ENCODE data around the gene SLC8A2.
"Not testable (repeated sequence)": the region's sequence is repeated elsewhere in the genome, so short reads cannot be mapped to it uniquely, and the experiment has no call there.

The SLC8A2 gene

DNA sequence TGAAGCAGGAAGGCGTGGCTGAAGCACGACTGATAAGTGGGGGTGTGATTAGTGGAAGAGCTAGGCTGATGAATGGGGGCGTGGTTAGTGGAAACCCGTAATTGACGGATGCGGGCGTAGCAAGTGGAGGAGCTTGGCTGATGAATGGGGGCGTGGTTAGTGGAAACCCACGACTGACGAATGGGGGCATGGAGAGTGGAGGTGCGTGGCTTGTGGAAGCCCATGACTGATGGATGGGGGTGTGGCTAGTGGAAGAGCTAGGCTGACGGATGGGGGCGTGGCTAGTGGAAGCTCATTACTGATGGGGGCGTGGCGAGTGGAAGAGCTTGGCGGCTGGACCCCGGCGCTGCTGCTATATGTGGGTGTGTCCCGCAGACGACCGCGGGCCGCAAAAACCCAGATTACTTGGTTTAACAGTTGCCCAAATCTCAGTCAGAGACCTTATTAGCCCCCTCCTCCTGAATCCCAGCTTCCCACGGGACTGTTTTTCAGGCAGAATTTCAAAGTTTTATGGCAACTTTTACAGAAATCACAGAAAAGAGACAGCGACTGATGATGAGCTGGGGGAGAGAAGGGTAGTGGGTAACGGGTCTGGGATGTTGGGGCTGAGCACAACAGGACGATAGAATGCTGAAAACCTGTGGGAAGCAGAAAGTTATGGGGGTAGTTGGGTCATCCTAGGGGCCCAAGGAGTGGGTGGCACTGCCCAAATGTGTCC lies 43.4 kb downstream of the SLC8A2 start:
- peak; percentile 99 for DNase-seq

- peak; percentile 47 for DNase-seq
Measured at GRCh38 chr19:47427241-47428176, 44.2 kb downstream of the SLC8A2 start.

DNA sequence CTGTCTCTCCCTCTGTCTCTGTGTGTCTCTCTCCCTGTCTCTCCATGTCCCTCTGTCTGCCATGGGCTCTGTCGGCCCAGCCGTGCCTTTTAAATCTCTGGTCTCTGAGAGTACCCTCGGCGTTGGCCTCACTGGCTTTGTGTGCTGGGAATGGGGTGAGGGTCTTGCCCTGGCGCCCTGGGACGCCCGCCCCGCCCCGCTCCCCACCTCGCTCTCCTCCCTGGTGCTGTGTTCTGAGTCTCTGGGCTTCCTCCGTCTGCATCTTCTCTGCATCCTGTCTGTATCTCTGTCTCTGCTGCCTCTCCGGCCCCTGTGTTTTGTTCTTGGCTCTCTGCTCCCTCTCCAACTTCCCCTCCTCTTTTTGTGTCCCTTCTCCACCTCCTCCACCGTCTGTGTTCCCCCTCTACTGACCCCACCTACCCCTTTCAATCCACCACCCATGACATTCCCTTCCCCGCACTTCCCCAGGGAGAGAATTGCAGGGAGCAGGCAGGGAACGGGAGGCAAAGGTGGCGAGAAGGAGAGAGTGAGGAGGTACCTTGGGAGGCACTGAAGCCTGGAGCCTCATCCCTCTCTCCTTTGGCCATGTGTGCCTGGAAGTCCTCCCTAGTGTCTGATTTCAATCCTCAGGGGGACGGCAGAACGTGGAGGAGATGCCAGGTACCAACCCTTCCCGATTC lies 48.4 kb downstream of the SLC8A2 start:
- no peak for DNase-seq

- DNase-seq: no peak
Measured at GRCh38 chr19:47422417-47423163, 49.1 kb downstream of the SLC8A2 start.

DNA sequence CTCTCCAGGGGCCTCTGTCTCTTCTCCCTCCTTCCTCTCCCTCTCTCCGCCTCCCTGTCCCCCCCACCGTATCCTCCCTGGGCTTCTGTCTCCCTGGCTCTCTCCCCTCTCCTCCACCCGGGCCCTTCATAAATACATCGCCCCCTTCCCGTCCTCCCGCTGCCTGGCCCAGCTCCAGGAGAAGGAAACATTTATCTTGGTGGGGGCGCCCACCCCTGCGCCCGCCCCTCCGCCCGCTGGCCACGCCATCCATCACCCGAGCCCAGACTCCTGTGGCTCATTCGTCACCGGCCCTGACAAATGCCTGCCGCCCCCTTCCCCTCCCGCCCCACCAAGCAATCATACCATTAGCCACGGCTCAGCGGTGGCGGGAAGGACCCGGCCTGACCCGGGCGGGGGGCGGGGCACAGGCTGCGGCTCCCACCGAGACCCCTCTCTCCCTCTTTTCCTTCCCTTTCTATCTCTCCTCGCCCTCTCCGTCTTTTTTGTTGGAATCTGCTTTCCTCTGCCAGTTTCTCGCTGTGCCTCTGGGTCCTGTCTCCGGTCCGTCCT lies 49.8 kb downstream of the SLC8A2 start:
- DNase-seq: peak; percentile 56

- no peak for DNase-seq
Measured at GRCh38 chr19:47421244-47421786, 50.4 kb downstream of the SLC8A2 start.

GRCh38 chr19:47419789-47420188 lies 51.9 kb downstream of the SLC8A2 start:
- no peak for DNase-seq

GRCh38 chr19:47419030-47419783 lies 52.5 kb downstream of the SLC8A2 start, which contains the start of gene MEIS3:
Gene MEIS3 (minus strand): TSS chr19:47419527. CDS start chr19:47419081, 446 bp downstream.
- no peak for DNase-seq

DNA sequence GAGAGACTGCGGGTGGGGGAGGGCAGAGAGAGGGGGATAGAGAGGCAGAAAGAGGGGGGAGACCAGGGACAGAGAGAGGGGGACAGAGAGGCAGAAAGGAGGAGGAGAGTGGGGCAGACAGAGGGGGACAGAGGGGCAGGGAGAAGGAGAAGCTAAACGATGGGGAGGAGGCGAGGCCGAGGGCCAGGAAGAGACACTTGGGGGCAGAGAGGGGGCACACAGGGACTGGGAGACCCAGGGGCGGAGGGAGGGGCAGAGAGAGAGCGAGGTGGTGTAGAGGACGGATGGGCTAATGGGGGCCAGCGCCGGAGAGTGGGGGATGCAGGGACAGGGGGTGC lies 53.0 kb downstream of the SLC8A2 start:
- DNase-seq: no peak

- DNase-seq: no peak
Measured at GRCh38 chr19:47417746-47418691, 53.7 kb downstream of the SLC8A2 start.

DNA sequence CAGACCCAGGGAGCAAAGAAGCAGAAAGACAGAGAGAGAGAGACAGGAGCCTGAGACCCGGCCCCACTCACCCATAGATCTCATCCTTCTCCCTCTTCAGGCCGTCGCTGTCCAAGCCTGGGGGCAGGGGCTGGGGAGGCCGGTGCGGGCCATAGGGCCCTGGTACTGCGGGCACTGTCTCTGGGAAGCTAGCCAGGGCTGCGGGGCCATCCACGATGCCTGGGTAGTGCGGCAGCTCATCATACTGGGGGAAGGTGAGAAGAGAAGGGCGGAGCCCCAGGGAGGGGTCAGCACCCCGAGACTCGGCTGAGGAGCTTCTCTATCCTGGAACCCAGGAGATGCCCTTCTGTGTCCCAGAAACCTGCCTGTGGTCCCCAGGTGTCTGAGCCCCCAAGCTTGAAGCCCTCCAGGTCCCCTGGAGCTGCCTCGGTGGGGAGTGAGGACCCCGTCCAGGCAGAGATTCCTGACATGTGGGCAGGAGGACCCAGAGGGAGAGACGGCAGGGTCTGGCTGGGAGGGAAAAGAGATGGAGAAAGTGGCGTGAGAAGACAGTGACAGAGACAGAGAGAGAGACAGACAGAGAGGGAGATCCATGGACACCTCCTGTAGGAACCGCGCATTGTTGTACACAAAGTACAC lies 54.5 kb downstream of the SLC8A2 start:
- DNase-seq: no peak

GRCh38 chr19:47416643-47416985 lies 55.1 kb downstream of the SLC8A2 start:
- no peak for DNase-seq

GRCh38 chr19:47415953-47416642 lies 55.6 kb downstream of the SLC8A2 start:
- DNase-seq: no peak

GRCh38 chr19:47414469-47414868 lies 57.2 kb downstream of the SLC8A2 start:
- no peak for DNase-seq

DNA sequence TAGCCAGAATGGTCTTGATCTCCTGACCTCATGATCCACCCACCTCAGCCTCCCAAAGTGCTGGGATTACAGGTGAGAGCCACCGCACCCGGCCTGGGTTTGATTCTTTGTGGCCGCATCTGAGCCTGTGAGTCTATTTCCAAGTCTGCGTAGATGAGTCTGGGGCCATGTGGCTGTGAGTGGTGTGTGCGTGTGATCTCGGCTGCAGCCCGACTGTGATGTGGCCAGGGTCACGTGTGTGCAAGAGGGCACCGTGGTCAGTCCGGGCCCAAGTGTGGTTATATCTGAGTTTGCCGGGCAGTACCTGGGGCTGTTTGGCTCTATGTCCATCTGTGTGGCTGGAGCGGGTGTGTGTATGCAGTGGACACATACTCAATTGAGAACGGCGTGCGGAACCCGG lies 57.8 kb downstream of the SLC8A2 start:
- DNase-seq: no peak

- not testable (repeated sequence) for DNase-seq
Measured at GRCh38 chr19:47411696-47412095, 60.0 kb downstream of the SLC8A2 start.

GRCh38 chr19:47411101-47411500 lies 60.6 kb downstream of the SLC8A2 start:
- DNase-seq: no peak

DNA sequence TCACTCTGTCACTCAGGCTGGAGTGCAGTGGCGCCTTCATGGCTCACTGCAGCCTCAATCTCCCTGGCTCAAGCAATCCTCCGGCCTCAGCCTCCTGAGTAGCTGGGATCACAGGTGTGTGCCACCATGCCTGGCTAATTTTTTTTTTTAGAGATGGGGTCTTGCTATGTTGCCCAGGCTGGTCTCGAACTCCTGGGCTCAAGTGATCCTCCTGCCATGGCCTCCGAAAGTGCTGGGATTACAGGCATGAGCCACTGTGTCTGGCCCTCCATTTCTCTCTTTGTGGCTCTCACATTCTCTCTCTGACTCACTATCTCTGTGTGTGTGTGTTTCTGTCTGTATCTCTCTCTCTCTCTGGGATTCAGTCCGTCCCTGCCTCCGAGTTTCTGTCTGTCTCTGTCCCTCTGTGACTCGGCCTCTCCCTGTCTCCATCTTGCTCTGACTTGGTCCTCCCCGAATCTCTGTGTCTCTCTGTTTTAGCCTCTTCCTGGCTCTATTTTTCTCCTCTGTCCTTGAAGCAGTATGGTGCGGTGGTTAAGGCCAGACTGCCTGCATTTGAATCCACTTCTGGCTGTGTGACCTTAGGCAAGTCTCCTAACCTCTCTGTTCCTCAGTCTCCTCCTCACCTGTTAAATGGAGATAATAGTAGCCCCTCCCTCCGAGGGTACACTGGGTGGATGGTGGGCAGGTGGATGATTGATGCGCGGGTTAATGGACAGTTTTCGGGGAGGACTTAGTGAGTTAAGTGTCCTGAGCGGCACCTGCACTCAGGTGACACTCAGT lies 63.3 kb downstream of the SLC8A2 start:
- DNase-seq: no peak

Measured in NCI-H2171 (cell line).